Measurements from ENCODE around the gene PIK3R6. TPM values are rescaled to one million over a fixed set of nuclear protein-coding genes. Genes with fewer than 3 reads are reported as not detected.

The PIK3R6 gene
- total and polyA plus RNA-seq, 2 experiments from 2014 or later: 0.11 to 0.24 TPM

DNA sequence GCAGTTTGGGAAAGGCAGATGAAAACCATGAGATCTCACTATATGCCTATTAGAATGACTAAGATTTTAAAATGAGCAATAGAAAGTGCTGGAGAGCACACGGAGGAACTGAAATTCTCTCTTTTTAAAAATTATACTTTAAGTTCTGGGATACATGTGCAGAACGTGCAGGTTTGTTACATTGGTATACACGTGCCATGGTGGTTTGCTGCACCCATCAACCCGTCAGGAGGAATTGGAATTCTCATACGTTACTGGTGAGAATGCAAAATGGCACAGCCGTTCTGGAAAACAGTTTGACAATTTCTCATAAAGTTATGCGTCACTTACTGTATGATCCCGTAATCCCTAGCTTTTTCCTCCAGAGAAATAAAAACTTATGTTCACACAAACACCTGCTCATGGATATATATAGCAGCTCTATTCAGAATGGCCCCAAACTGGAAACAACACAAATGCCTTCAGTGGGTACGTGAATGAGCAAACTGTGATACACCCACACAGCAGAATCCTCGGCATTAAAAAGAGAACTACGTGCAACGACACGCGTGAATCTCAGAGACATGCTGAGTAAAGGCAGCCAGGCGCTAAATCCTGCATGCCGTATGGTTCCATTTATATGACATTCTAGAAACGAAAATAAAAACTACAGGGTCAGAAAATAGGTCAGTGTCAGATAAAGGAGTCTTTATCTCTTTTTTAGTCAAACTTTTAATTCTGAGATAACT lies 11.8 kb downstream of the PIK3R6 start (continued):
- no peak for TF ChIP-seq ZNF462 (CRISPR knock-in tag; IDR thresholded peaks at IDR 0.05)
- TF ChIP-seq NANOG (IDR thresholded peaks at IDR 0.05; ENCODE audit: borderline replicate concordance): no peak
- no peak for TF ChIP-seq STAT1 (IDR thresholded peaks at IDR 0.05; ENCODE audit: unreplicated experiment)
- TF ChIP-seq ZNF114 (CRISPR knock-in tag; IDR thresholded peaks at IDR 0.05): no peak
- TF ChIP-seq EZH2phosphoT487 (IDR thresholded peaks at IDR 0.05; ENCODE audit: unreplicated experiment): no peak
- no peak for TF ChIP-seq POLR2AphosphoS5 (IDR thresholded peaks at IDR 0.05; ENCODE audit: low read depth)

DNA sequence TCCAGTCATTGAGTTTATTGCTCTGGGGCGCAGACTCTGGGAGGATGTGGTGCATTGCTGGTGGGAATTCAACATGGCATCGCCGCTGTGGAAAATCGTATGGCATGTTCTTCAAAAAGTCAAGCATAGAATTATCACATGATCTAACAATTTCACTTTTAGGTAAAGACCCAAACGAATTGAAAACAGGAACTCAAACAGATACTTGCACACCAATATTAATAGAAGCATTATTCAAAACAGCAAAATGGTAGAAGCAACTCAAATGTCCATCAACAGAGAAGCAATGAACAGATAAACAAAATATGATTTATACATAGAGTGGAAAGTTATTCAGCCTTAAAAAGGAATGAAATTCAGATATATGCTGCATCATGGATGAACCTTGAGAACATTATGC lies 15.9 kb downstream of the PIK3R6 start:
- H4K20me1 ChIP-seq (replicated peaks; ENCODE audit: insufficient read depth): no peaks in the 10 kb centered on the region
- H2AFZ ChIP-seq: no peak overlapping the region
- no peaks in the 10 kb centered on the region for H3K36me3 ChIP-seq (ENCODE audit: insufficient read depth)
- Mint-ChIP-seq H3K27ac (no peak overlapping the region), H3K36me3 (ENCODE audit: low read depth) (no peaks in the 10 kb centered on the region), H3K27me3 (ENCODE audit: insufficient read depth, low read depth, poor library complexity) (peaks cover 3% of the 10 kb centered on the region), H3K4me1 (peaks cover 5% of the 10 kb centered on the region), H3K9me3 (no peaks in the 10 kb centered on the region), H3K4me3 (no peak overlapping the region)
- no peak overlapping the region for H3K27ac ChIP-seq (ENCODE audit: low read depth)
- H3F3A ChIP-seq (replicated peaks; ENCODE audit: low read depth): no peaks in the 10 kb centered on the region
- H3K4me3 ChIP-seq: no peak overlapping the region
- H3K27me3 ChIP-seq (ENCODE audit: insufficient read depth): no peaks in the 10 kb centered on the region
- no peak for DNase-seq (ENCODE audit: low spot score)
- no peaks in the 10 kb centered on the region; the same call in 1 of the 2 replicates for H3K4me1 ChIP-seq (ENCODE audit: insufficient read depth)
- no peak overlapping the region for H3K4me2 ChIP-seq
- no peak for ATAC-seq
- H3K9me2 ChIP-seq (ENCODE audit: insufficient read depth): no peaks in the 10 kb centered on the region
- H3K79me2 ChIP-seq (replicated peaks; ENCODE audit: insufficient read depth): no peaks in the 10 kb centered on the region
- no peak for TF ChIP-seq ZNF462 (CRISPR knock-in tag; IDR thresholded peaks at IDR 0.05)
